Measurements from ENCODE around the gene DCLK1. TPM values are rescaled to one million over a fixed set of nuclear protein-coding genes. Genes with fewer than 3 reads are reported as not detected.

The DCLK1 gene
- total RNA-seq, 1 experiment from 2014 or later = 36.2 TPM

DNA sequence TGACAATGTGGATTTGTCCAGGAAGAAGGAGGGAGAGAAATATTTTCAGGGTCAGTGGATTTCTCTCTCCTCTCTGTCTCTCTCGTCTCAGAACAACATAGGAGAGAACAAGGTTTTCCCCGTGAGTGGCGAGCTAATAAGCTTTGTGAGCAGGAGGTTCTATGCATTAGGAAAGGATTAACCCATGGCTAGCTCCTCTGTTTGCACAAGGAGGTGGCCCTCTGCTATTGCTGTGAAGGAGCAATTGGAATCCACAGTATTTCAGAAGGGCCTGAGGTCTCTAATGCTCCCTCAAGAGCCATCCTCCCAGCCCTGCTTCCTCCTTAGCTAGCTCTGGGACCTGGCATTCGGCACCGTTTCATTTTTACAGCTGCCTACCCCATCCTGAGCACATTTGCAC, 365.8 kb downstream of the DCLK1 start:
- H3K27ac Mint-ChIP-seq = no peak overlapping the region; a peak in 1 of 7 replicates
- Histone ChIP-seq H2AFZ (ENCODE audit: low read length) (no peak overlapping the region), H2BK5ac (ENCODE audit: insufficient read length, low read length) (no peak overlapping the region), H4K20me1 (ENCODE audit: control insufficient read depth, insufficient read depth, insufficient read length) (no peaks in the 10 kb centered on the region), H3K18ac (ENCODE audit: insufficient read length, low read depth, low read length) (no peak overlapping the region), H3K9me3 (ENCODE audit: control insufficient read depth, low read depth, low read length) (no peaks in the 10 kb centered on the region), H2BK20ac (ENCODE audit: low read depth, low read length, poor library complexity, severe bottlenecking) (no peak overlapping the region), H3K79me2 (ENCODE audit: insufficient read depth, low read length) (no peaks in the 10 kb centered on the region), H3K4ac (ENCODE audit: low read depth, low read length) (no peak overlapping the region), H3K79me1 (ENCODE audit: insufficient read depth, low read depth, low read length, poor library complexity, severe bottlenecking) (no peaks in the 10 kb centered on the region), H3K27me3 (ENCODE audit: insufficient read depth, low read length) (no peaks in the 10 kb centered on the region), H2BK12ac (ENCODE audit: insufficient read length, low read depth, low read length) (no peak overlapping the region), H3K23me2 (ENCODE audit: insufficient read length, low read depth, low read length, poor library complexity, severe bottlenecking) (no peaks in the 10 kb centered on the region), H2AK5ac (ENCODE audit: insufficient read length, low read length) (no peak overlapping the region), H3K14ac (ENCODE audit: insufficient read depth, low read length) (no peak overlapping the region), H3K27ac (ENCODE audit: insufficient read length, low read depth, low read length) (no peak overlapping the region), H3K56ac (ENCODE audit: insufficient read length, low read depth, low read length) (no peak overlapping the region), H3K9ac (ENCODE audit: extremely low read depth, insufficient read length, low read length) (no peak overlapping the region), H3K4me2 (ENCODE audit: insufficient read depth, insufficient read length, low read length) (no peak overlapping the region), H3K23ac (ENCODE audit: insufficient read length, low read depth, low read length) (no peak overlapping the region), H2BK15ac (ENCODE audit: low read depth, low read length) (no peak overlapping the region), H3T11ph (ENCODE audit: low read length) (no peak overlapping the region), H4K8ac (replicated peaks; ENCODE audit: insufficient read length, low read depth, low read length) (no peak overlapping the region), H4K91ac (ENCODE audit: insufficient read length, low read depth, low read length) (no peak overlapping the region), H3K4me1 (ENCODE audit: insufficient read depth, low read length) (no peaks in the 10 kb centered on the region), H4K5ac (ENCODE audit: insufficient read length, low read depth, low read length) (no peak overlapping the region), H2BK120ac (ENCODE audit: low read depth, low read length, poor library complexity, severe bottlenecking) (no peak overlapping the region)
- H3K9me3 Mint-ChIP-seq = no peaks in the 10 kb centered on the region; a peak in 1 of 5 replicates
- DNase-seq = no peak
- WGBS (ENCODE audit: extremely low coverage, insufficient read length, low lambda C conversion rate) = no CpG with 5 or more reads among the region's 5 CpGs
- H3K36me3 Mint-ChIP-seq (ENCODE audit: insufficient read depth in 1 of 3, low read depth in 3 of 3) = no peaks in the 10 kb centered on the region
- H3K4me1 Mint-ChIP-seq = peaks cover 2 to 5% of the 10 kb centered on the region in 2 experiments; a peak in 2 of 4 replicates
- TF ChIP-seq, protein P1, sequence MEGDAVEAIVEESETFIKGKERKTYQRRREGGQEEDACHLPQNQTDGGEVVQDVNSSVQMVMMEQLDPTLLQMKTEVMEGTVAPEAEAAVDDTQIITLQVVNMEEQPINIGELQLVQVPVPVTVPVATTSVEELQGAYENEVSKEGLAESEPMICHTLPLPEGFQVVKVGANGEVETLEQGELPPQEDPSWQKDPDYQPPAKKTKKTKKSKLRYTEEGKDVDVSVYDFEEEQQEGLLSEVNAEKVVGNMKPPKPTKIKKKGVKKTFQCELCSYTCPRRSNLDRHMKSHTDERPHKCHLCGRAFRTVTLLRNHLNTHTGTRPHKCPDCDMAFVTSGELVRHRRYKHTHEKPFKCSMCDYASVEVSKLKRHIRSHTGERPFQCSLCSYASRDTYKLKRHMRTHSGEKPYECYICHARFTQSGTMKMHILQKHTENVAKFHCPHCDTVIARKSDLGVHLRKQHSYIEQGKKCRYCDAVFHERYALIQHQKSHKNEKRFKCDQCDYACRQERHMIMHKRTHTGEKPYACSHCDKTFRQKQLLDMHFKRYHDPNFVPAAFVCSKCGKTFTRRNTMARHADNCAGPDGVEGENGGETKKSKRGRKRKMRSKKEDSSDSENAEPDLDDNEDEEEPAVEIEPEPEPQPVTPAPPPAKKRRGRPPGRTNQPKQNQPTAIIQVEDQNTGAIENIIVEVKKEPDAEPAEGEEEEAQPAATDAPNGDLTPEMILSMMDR (conservative IDR thresholded peaks at IDR 0.05) = no peak
- H3K4me3 Mint-ChIP-seq = no peak overlapping the region
- no peaks in the 10 kb centered on the region for H3K27me3 Mint-ChIP-seq (ENCODE audit: low read depth)
